Measurements from ENCODE around the gene LRRK2. TPM values are rescaled to one million over a fixed set of nuclear protein-coding genes. Genes with fewer than 3 reads are reported as not detected.
"Not testable (repeated sequence)": the region's sequence is repeated elsewhere in the genome, so short reads cannot be mapped to it uniquely, and the experiment has no call there.

Gene LRRK2
- total and polyA plus RNA-seq, 2 donors = 9.7 to 44.1 TPM

- not testable (repeated sequence) for H3K4me1 ChIP-seq (ENCODE audit: insufficient read depth); H3K27ac ChIP-seq (ENCODE audit: low read depth); DNase-seq (ENCODE audit: extremely low spot score); H3K4me3 ChIP-seq (ENCODE audit: low read depth, low read length); H3K36me3 ChIP-seq (ENCODE audit: insufficient read depth)
- WGBS = 93% methylated on average over 5 of the region's 5 CpGs
Observed at GRCh38 chr12:40244526-40245156, 19.8 kb downstream of the LRRK2 start.

DNA sequence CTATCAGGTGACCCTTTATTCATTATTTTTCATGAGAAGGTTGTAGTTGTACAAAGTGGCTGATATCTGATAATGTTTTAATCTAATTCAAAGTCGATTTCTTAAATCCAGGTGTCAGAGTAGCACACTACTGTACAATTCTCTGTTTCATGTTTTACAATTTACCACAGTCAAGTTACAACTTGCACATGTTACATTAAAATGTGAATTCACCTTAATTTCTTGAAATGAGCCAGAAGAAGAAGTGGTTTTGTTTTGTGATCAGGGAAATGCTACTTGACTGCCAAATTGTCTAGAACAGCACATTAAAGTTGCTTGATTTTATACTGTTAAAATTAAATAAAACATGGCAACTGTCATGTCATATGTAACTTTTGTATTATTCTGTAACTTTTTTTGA lies 23.2 kb downstream of the LRRK2 start:
- no peaks in the 10 kb centered on the region for H3K4me1 ChIP-seq (ENCODE audit: insufficient read depth)
- no peak overlapping the region for H3K27ac ChIP-seq (ENCODE audit: low read depth)
- 81% methylated on average over 1 of the region's 1 CpG for WGBS
- DNase-seq (ENCODE audit: extremely low spot score) = no peak
- H3K4me3 ChIP-seq (ENCODE audit: low read depth, low read length) = no peak overlapping the region
- peaks cover 2% of the 10 kb centered on the region for H3K36me3 ChIP-seq (ENCODE audit: insufficient read depth)

DNA sequence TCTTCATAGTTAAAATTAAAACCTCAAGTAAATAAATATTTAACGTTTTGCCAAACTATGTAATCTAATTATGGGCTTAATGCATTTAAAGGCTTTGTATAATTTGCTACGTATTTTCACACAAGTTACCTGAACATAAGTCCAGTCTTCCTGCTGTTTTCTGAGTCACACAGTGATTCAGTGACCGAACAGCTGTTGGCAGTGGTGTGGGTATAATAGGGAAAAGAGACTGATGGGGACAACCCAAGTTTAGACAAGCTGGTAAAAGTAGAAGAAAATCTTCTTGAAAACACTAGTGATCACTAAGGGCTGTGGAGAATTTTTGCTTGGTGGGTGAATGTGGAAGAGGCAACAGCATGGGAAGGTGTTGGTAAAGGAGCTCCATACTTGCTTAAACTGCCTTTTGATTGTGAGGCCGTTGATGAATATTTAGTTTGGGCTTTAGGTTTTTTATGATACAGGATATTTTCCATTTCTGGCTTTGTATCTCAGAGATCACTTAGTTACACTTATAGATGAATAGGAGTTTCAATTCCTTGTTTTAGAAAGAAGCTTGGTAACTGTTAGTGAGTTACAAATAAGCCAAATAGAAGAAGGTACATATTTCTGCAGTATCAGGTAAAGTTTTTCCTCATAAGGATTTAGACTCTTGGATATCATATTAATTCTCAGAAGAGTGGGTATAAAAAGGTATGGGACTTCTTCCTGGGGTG lies 23.9 kb downstream of the LRRK2 start:
- Histone ChIP-seq H3K27ac (ENCODE audit: low read depth) (no peak overlapping the region), H3K36me3 (ENCODE audit: insufficient read depth) (peaks cover 2% of the 10 kb centered on the region), H3K4me1 (ENCODE audit: insufficient read depth) (no peaks in the 10 kb centered on the region), H3K4me3 (ENCODE audit: low read depth, low read length) (no peak overlapping the region)
- no peak for DNase-seq (ENCODE audit: extremely low spot score)
- 81% methylated on average over 4 of the region's 4 CpGs for WGBS

DNA sequence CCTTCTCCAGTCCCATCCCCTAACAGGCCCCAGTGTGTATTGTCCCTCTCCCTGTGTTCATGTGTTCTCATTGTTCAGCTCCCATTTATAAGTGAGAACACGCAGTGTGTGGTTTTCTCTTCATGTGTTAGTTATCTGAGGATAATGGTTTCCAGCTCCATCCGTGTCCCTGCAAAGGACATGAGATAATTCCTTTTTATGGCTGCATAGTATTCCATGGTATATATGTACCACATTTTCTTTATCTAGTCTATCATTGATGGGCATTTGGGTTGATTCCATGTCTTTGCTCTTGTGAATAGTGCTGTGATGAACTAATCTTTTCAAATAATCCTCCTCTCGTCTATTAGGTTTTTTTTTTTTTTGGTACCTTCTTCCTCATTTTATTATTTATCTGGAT lies 25.9 kb downstream of the LRRK2 start:
- H3K4me1 ChIP-seq (ENCODE audit: insufficient read depth); H3K27ac ChIP-seq (ENCODE audit: low read depth); DNase-seq (ENCODE audit: extremely low spot score); H3K36me3 ChIP-seq (ENCODE audit: insufficient read depth); H3K4me3 ChIP-seq (ENCODE audit: low read depth, low read length): not testable (repeated sequence)
- WGBS = 99% methylated on average over 3 of the region's 3 CpGs

DNA sequence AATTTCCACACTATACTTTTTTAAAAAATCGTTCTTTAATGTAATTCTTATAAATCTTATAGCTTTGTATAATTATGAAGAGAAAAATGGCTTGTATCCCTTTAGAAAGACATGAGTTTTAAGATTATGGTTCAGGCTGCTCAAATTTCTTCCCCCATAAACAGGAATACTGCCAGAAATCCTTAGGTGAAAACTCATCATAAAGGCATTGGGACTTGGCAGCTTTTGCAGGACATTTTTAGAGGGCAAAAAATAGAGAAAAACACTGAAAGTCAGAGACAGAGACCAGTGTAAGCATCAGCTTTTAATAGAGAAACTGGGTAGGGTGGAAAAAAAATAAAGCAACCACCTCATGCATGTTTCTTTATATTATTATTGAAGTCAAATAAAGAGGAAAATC lies 29.1 kb downstream of the LRRK2 start:
- no peak overlapping the region for H3K4me3 ChIP-seq (ENCODE audit: low read depth, low read length)
- no peaks in the 10 kb centered on the region for H3K4me1 ChIP-seq (ENCODE audit: insufficient read depth)
- no peak for DNase-seq (ENCODE audit: extremely low spot score)
- no peak overlapping the region for H3K27ac ChIP-seq (ENCODE audit: low read depth)
- 71% methylated on average over 1 of the region's 1 CpG for WGBS
- peaks cover 2% of the 10 kb centered on the region for H3K36me3 ChIP-seq (ENCODE audit: insufficient read depth)

- Histone ChIP-seq H3K27ac (ENCODE audit: low read depth) (no peak overlapping the region), H3K36me3 (ENCODE audit: insufficient read depth) (peaks cover 2% of the 10 kb centered on the region), H3K4me3 (ENCODE audit: low read depth, low read length) (no peak overlapping the region), H3K4me1 (ENCODE audit: insufficient read depth) (no peaks in the 10 kb centered on the region)
- no peak for DNase-seq (ENCODE audit: extremely low spot score)
- 89% methylated on average over 5 of the region's 5 CpGs for WGBS
Observed at GRCh38 chr12:40254455-40255085, 29.8 kb downstream of the LRRK2 start.

GRCh38 chr12:40258371-40258770 lies 33.6 kb downstream of the LRRK2 start:
- no peak overlapping the region for H3K27ac ChIP-seq (ENCODE audit: low read depth)
- no peak for DNase-seq (ENCODE audit: extremely low spot score)
- no peak overlapping the region for H3K4me3 ChIP-seq (ENCODE audit: low read depth, low read length)
- no peaks in the 10 kb centered on the region for H3K36me3 ChIP-seq (ENCODE audit: insufficient read depth)
- no peaks in the 10 kb centered on the region for H3K4me1 ChIP-seq (ENCODE audit: insufficient read depth)
- 61% methylated on average over 7 of the region's 7 CpGs for WGBS

DNA sequence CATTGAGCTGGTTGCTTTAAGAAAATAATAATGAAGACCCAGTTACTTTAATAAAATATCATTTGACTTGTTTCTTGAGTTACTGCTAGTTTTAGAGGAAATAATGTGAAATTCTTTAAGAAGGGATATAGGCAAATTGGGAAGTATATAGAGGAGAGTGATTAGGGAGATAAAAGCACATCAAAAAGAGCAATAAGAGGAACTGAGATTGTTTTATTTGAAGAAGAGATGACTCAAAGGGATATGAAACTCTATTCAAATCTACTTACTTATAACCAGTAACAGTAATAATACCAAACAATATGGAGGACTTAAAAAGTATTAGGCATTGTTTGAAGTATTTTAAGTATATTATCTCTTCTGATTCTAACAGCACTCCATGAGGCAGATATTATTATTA lies 37.1 kb downstream of the LRRK2 start:
- no peak for DNase-seq (ENCODE audit: extremely low spot score)
- no peak overlapping the region for H3K4me3 ChIP-seq (ENCODE audit: low read depth, low read length)
- no peaks in the 10 kb centered on the region for H3K36me3 ChIP-seq (ENCODE audit: insufficient read depth)
- H3K4me1 ChIP-seq (ENCODE audit: insufficient read depth) = no peaks in the 10 kb centered on the region
- H3K27ac ChIP-seq (ENCODE audit: low read depth) = no peak overlapping the region

DNA sequence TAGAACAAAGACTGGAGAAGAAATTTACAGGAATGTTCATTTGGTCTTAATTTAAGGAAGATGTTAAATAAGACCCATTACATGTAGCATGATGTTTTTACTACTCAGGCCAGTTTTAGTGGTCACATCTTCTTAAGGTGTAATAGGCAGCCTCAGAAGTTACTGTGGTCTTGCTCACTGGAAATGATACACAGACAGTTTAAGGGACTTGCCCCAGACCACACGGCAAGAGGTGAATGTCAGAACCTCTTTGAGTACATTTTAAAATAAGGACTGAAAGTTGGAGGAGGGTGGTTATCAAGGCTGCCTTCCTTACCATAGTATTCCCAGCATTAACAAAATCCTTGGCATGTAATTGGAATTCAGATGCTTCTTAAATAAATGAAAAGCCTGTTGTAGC lies 37.9 kb downstream of the LRRK2 start:
- no peak overlapping the region for H3K27ac ChIP-seq (ENCODE audit: low read depth)
- WGBS = 32% methylated on average over 1 of the region's 1 CpG

DNA sequence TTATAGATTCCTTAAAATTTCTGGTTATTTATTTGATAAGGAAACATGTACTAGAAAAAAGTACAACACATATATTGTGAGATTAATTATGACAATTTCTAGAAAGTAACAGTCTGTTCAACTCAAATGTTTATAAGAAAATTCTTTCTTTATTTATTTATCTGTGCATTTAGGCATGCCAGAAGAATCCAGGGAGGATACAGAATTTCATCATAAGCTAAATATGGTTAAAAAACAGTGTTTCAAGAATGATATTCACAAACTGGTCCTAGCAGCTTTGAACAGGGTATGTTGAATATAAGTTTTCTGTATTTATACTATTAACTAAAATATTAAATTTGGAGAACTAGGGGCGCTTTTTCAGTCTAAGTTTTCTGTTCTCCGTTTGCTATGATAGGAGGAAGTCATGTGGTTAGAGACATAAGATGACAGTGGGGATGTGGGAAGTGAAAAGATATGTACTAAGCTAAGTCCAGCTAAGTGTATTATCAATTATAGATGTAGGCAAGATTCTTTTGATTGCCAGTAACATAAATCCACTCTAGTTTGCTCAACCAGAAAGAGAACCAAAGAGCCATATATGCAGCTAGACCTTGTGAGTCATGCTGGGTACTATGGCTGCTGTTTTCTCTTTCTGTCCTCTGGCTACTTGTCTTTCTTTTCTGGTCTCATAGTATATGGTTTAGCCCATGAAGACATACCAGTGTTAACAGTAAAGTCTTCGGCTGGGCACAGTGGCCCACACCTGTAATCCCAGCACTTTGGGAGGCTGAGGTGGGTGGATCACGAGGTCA lies 39.0 kb downstream of the LRRK2 start:
- H3K4me3 ChIP-seq (ENCODE audit: low read depth, low read length) = no peak overlapping the region
- no peaks in the 10 kb centered on the region for H3K4me1 ChIP-seq (ENCODE audit: insufficient read depth)
- H3K27ac ChIP-seq (ENCODE audit: low read depth) = no peak overlapping the region
- DNase-seq (ENCODE audit: extremely low spot score) = no peak
- WGBS = 63% methylated on average over 4 of the region's 4 CpGs
- no peaks in the 10 kb centered on the region for H3K36me3 ChIP-seq (ENCODE audit: insufficient read depth)

More for the DNA sequence above, 37.9 kb downstream of the LRRK2 start:
- Histone ChIP-seq H3K4me3 (ENCODE audit: low read depth, low read length) (no peak overlapping the region), H3K36me3 (ENCODE audit: insufficient read depth) (no peaks in the 10 kb centered on the region), H3K4me1 (ENCODE audit: insufficient read depth) (no peaks in the 10 kb centered on the region)
- DNase-seq (ENCODE audit: extremely low spot score) = no peak

DNA sequence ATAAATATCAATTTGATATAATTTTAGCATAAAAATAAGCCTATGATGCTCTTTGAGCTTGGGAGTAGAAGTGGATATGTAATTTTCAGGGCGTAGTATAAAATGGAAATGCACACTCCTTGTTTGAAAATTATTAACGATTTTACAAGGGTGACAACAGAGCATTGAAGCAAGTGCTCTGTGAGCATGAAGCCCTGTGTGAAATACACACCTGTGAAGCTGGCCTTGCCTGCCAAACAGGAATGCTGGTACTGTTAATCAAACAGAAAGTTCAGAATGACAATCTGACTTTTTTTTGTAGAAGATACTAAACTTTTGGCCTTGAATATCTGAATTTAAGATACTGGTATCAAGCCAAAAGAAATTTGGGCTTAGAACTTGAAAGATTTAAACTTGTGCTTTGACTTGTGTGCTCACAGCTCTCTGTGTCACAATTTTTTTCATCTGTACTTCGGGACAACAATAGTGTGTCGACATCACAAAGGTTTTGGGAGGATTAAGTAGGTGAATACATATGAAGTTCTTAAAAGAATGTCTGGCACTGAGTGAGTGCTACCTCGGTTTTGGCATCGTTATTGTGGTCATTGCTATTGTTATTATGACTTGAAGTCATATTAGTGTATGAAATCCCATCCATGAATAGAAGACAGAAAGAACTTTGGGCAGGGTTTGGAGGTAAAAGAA lies 47.3 kb downstream of the LRRK2 start:
- H3K4me1 ChIP-seq (ENCODE audit: insufficient read depth) = no peaks in the 10 kb centered on the region
- H3K27ac ChIP-seq (ENCODE audit: low read depth) = no peak overlapping the region
- H3K4me3 ChIP-seq (ENCODE audit: low read depth, low read length) = no peak overlapping the region
- WGBS = 86% methylated on average over 6 of the region's 6 CpGs
- DNase-seq (ENCODE audit: extremely low spot score) = no peak
- no peaks in the 10 kb centered on the region for H3K36me3 ChIP-seq (ENCODE audit: insufficient read depth)

- no peaks in the 10 kb centered on the region for H3K4me1 ChIP-seq (ENCODE audit: insufficient read depth)
- H3K27ac ChIP-seq (ENCODE audit: low read depth) = no peak overlapping the region
- no peak for DNase-seq (ENCODE audit: extremely low spot score)
- no peak overlapping the region for H3K4me3 ChIP-seq (ENCODE audit: low read depth, low read length)
- peaks cover 2% of the 10 kb centered on the region for H3K36me3 ChIP-seq (ENCODE audit: insufficient read depth)
- 92% methylated on average over 1 of the region's 1 CpG for WGBS
Observed at GRCh38 chr12:40281791-40282364, 57.1 kb downstream of the LRRK2 start.

- Histone ChIP-seq H3K27ac (ENCODE audit: low read depth) (no peak overlapping the region), H3K4me1 (ENCODE audit: insufficient read depth) (no peaks in the 10 kb centered on the region), H3K4me3 (ENCODE audit: low read depth, low read length) (no peak overlapping the region), H3K36me3 (ENCODE audit: insufficient read depth) (peaks cover 2% of the 10 kb centered on the region)
- DNase-seq (ENCODE audit: extremely low spot score) = no peak
Observed at GRCh38 chr12:40286583-40286982, 61.8 kb downstream of the LRRK2 start.
